Gastrocnemius medialis (tissue), 4 donors: ENCODE data around the gene PRDM10.

Experiments
- CTCF ChIP-seq, 5 experiments: fragments of 450-650 bp in 3 of 5; fragments of 200-600 bp in 2 of 5; sonication (generic) in 2 of 5; IDR thresholded peaks in 4 of 5; conservative IDR thresholded peaks in 1 of 5; 1 replicate in 4 of 5; 2 replicates in 1 of 5; pipeline ENCODE4 v1.5.1; 2016 to 2019; ENCODE audit warnings: antibody characterized with exemption in 5 of 5, mild to moderate bottlenecking in 3 of 5, moderate library complexity in 3 of 5
- POLR2A ChIP-seq, 2 donors: fragments of 450-650 bp; IDR thresholded peaks; one replicate each; pipeline ENCODE4 v1.6.1; 2017; ENCODE audit warnings: antibody characterized with exemption in 2 of 2, mild to moderate bottlenecking in 2 of 2, moderate library complexity in 2 of 2

GRCh38 chr11:129935723-129936122 lies 66.9 kb downstream of the PRDM10 start:
- TF ChIP-seq CTCF (IDR thresholded peaks at IDR 0.05 in 4 of 5, conservative IDR thresholded peaks at IDR 0.05 in 1 of 5) (no peak), POLR2A (IDR thresholded peaks at IDR 0.05) (no peak)
